K562 (cell line): Measurements from ENCODE around the gene CCT3. TPM values are rescaled to one million over a fixed set of nuclear protein-coding genes. Genes with fewer than 3 reads are reported as not detected.

Source experiments
- ARID1B ChIP-seq: fragments of 450-650 bp; IDR thresholded peaks from 2 replicates; pipeline ENCODE4 v1.6.1; 2016; ENCODE audit warnings: antibody characterized with exemption, mild to moderate bottlenecking, inconsistent platforms
- CBX5 ChIP-seq: IDR thresholded peaks from 2 replicates; pipeline ENCODE4 v1.6.1; 2014; ENCODE audit warnings: low read depth, borderline replicate concordance
- ETV6 ChIP-seq, 3 experiments: fragments of 150-350 bp in 1 of 3; sonication (generic) in 1 of 3; formaldehyde crosslinking in 1 of 3; IDR thresholded peaks; 2 replicates each; pipeline versions ENCODE4 v1.6.1 to v1.8.0; 2014 to 2022; ENCODE audit warnings: borderline replicate concordance in 2 of 3, low read depth in 2 of 3, antibody characterized with exemption in 1 of 3, low read length in 1 of 3, mild to moderate bottlenecking in 1 of 3, missing genetic modification reagents in 1 of 3
- FOSL1 ChIP-seq: fragments of 200-800 bp; sonication (Bioruptor generic); conservative IDR thresholded peaks from 2 replicates; pipeline ENCODE4 v1.6.1; 2016; ENCODE audit warnings: missing genetic modification characterization, missing compliant biosample characterization
- HNRNPK ChIP-seq: fragments of 200-400 bp; formaldehyde crosslinking; IDR thresholded peaks from one replicate; pipeline ENCODE4 v1.6.1; 2018; ENCODE audit warnings: mild to moderate bottlenecking, low read depth, low read length; ENCODE audit not compliant: poor library complexity, severe bottlenecking
- ILF3 ChIP-seq: fragments of 450-650 bp; IDR thresholded peaks from 2 replicates; pipeline ENCODE4 v1.6.1; 2018; ENCODE audit warnings: antibody characterized with exemption, mild to moderate bottlenecking, moderate library complexity, borderline replicate concordance
- NRF1 ChIP-seq, 2 experiments: fragments of 450-650 bp; IDR thresholded peaks in 1 of 2; conservative IDR thresholded peaks in 1 of 2; 2 replicates each; pipeline ENCODE4 v1.6.1; 2014; ENCODE audit warnings: mild to moderate bottlenecking in 2 of 2
- SMARCB1 ChIP-seq: IDR thresholded peaks from 2 replicates; pipeline ENCODE4 v1.6.1; 2011; ENCODE audit warnings: improper control_type of control experiment, low read depth; ENCODE audit not compliant: insufficient read length
- TEAD1 ChIP-seq, 2 experiments: fragments of 450-650 bp in 1 of 2; sonication (generic) in 1 of 2; formaldehyde crosslinking; IDR thresholded peaks; 2 replicates each; pipeline versions ENCODE4 v1.4.0 to v1.8.0; 2020 to 2022; ENCODE audit warnings: mild to moderate bottlenecking in 2 of 2, missing genetic modification reagents in 1 of 2
- TEAD4 ChIP-seq, 2 experiments: sonication (generic) in 1 of 2; formaldehyde crosslinking in 1 of 2; IDR thresholded peaks; 2 replicates each; pipeline versions ENCODE4 v1.6.1 to v1.8.0; 2012 to 2022; ENCODE audit warnings: borderline replicate concordance in 1 of 2, inconsistent platforms in 1 of 2, low read length in 1 of 2, mild to moderate bottlenecking in 1 of 2, missing genetic modification reagents in 1 of 2
- THRB ChIP-seq: fragments of 450-650 bp; formaldehyde crosslinking; conservative IDR thresholded peaks from 2 replicates; pipeline ENCODE4 v1.4.0; 2022; ENCODE audit warnings: mild to moderate bottlenecking, missing genetic modification characterization
- ZNF551 ChIP-seq: fragments of 250-450 bp; sonication (Bioruptor Pico); IDR thresholded peaks from 2 replicates; pipeline ENCODE4 v1.5.0; 2021; ENCODE audit warnings: mild to moderate bottlenecking, moderate library complexity
- ZNF75A ChIP-seq: fragments of 450-650 bp; formaldehyde crosslinking; IDR thresholded peaks from 2 replicates; pipeline ENCODE4 v1.4.0; 2020; ENCODE audit warnings: mild to moderate bottlenecking
- polyA plus RNA-seq, 8 experiments: library from polyadenylated mRNA; depleted of rRNA in 4 of 8; stranded (reverse) in 5 of 8; unstranded in 3 of 8; fragments of >200 nt; fragmentation: Nextera tagmentation in 2 of 8; fragmentation: Illumina TruSeq in 1 of 8; extraction: Ambion mirVana in 2 of 8; extraction: Trizol in 1 of 8; gene quantifications; 2 replicates each; pipeline versions ENCODE4 v1.2.1 to v1.2.3, GENCODE V29; 2011 to 2014; ENCODE audit warnings: inconsistent platforms in 1 of 8, missing spikeins in 1 of 8
- total RNA-seq, 7 experiments: library from RNA; depleted of rRNA in 6 of 7; stranded (reverse); fragments of >200 nt in 6 of 7; fragmentation: Illumina TruSeq in 2 of 7; extraction: Trizol in 2 of 7; gene quantifications; 2 replicates each; pipeline versions ENCODE4 v1.2.1 to v1.2.3, GENCODE V29; 2011 to 2021; ENCODE audit warnings: low replicate concordance in 1 of 7
- TF ChIP-seq, protein P1 (sequence below), 2 experiments: fragments of 450-650 bp; IDR thresholded peaks; 2 replicates each; pipeline ENCODE4 v1.6.1; 2018; ENCODE audit warnings: mild to moderate bottlenecking in 2 of 2, low read depth in 1 of 2; ENCODE audit not compliant: partially characterized antibody in 2 of 2
- TF ChIP-seq, protein P2 (sequence below): IDR thresholded peaks from 3 replicates; pipeline ENCODE4 v1.6.1; 2011; ENCODE audit warnings: borderline replicate concordance, mild to moderate bottlenecking, moderate library complexity; ENCODE audit not compliant: insufficient read length; ENCODE audit errors: extremely low read depth
- TF ChIP-seq, protein P3 (sequence below): sonication (generic); formaldehyde crosslinking; IDR thresholded peaks from 2 replicates; pipeline ENCODE4 v1.8.1; 2022; ENCODE audit warnings: missing genetic modification reagents

CCT3 gene
- total and polyA plus RNA-seq, 9 of the 15 experiments (the other 6 are each of a cell fraction or from before 2014, with no cell fraction given) = 475 to 1,167 (median 610) TPM

GRCh38 chr1:156337888-156338179, 258 bp downstream of the CCT3 start (continued):
- TF ChIP-seq, protein P1, sequence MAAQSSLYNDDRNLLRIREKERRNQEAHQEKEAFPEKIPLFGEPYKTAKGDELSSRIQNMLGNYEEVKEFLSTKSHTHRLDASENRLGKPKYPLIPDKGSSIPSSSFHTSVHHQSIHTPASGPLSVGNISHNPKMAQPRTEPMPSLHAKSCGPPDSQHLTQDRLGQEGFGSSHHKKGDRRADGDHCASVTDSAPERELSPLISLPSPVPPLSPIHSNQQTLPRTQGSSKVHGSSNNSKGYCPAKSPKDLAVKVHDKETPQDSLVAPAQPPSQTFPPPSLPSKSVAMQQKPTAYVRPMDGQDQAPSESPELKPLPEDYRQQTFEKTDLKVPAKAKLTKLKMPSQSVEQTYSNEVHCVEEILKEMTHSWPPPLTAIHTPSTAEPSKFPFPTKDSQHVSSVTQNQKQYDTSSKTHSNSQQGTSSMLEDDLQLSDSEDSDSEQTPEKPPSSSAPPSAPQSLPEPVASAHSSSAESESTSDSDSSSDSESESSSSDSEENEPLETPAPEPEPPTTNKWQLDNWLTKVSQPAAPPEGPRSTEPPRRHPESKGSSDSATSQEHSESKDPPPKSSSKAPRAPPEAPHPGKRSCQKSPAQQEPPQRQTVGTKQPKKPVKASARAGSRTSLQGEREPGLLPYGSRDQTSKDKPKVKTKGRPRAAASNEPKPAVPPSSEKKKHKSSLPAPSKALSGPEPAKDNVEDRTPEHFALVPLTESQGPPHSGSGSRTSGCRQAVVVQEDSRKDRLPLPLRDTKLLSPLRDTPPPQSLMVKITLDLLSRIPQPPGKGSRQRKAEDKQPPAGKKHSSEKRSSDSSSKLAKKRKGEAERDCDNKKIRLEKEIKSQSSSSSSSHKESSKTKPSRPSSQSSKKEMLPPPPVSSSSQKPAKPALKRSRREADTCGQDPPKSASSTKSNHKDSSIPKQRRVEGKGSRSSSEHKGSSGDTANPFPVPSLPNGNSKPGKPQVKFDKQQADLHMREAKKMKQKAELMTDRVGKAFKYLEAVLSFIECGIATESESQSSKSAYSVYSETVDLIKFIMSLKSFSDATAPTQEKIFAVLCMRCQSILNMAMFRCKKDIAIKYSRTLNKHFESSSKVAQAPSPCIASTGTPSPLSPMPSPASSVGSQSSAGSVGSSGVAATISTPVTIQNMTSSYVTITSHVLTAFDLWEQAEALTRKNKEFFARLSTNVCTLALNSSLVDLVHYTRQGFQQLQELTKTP (IDR thresholded peaks at IDR 0.05; ENCODE audit: low read depth in 1 of 2, partially characterized antibody in 2 of 2) = no peak
- TF ChIP-seq FOSL1 (tag) = no peak
- TF ChIP-seq CBX5 = no peak
- no peak for TF ChIP-seq ETV6 (IDR thresholded peaks at IDR 0.05; ENCODE audit: borderline replicate concordance in 1 of 2, low read depth in 2 of 2, low read length in 1 of 2)
- no peak for TF ChIP-seq ETV6 (CRISPR knock-in tag; IDR thresholded peaks at IDR 0.05; ENCODE audit: borderline replicate concordance)
- TF ChIP-seq, protein P2, sequence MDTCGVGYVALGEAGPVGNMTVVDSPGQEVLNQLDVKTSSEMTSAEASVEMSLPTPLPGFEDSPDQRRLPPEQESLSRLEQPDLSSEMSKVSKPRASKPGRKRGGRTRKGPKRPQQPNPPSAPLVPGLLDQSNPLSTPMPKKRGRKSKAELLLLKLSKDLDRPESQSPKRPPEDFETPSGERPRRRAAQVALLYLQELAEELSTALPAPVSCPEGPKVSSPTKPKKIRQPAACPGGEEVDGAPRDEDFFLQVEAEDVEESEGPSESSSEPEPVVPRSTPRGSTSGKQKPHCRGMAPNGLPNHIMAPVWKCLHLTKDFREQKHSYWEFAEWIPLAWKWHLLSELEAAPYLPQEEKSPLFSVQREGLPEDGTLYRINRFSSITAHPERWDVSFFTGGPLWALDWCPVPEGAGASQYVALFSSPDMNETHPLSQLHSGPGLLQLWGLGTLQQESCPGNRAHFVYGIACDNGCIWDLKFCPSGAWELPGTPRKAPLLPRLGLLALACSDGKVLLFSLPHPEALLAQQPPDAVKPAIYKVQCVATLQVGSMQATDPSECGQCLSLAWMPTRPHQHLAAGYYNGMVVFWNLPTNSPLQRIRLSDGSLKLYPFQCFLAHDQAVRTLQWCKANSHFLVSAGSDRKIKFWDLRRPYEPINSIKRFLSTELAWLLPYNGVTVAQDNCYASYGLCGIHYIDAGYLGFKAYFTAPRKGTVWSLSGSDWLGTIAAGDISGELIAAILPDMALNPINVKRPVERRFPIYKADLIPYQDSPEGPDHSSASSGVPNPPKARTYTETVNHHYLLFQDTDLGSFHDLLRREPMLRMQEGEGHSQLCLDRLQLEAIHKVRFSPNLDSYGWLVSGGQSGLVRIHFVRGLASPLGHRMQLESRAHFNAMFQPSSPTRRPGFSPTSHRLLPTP = no peak
- TF ChIP-seq ARID1B = no peak; the same call in 1 of the 2 replicates
- TF ChIP-seq ZNF551 (CRISPR knock-in tag) = no peak
- TF ChIP-seq, protein P3, sequence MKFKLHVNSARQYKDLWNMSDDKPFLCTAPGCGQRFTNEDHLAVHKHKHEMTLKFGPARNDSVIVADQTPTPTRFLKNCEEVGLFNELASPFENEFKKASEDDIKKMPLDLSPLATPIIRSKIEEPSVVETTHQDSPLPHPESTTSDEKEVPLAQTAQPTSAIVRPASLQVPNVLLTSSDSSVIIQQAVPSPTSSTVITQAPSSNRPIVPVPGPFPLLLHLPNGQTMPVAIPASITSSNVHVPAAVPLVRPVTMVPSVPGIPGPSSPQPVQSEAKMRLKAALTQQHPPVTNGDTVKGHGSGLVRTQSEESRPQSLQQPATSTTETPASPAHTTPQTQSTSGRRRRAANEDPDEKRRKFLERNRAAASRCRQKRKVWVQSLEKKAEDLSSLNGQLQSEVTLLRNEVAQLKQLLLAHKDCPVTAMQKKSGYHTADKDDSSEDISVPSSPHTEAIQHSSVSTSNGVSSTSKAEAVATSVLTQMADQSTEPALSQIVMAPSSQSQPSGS (CRISPR knock-in tag) = no peak
- 0 out of 2 replicates have a peak, but pooled peaks have one; percentile 19 for TF ChIP-seq TEAD4 (IDR thresholded peaks at IDR 0.05; ENCODE audit: low read length)
- no peak for TF ChIP-seq TEAD4 (CRISPR knock-in tag; IDR thresholded peaks at IDR 0.05; ENCODE audit: borderline replicate concordance)
- TF ChIP-seq ZNF75A (CRISPR knock-in tag) = no peak
- no peak for TF ChIP-seq SMARCB1
- TF ChIP-seq ILF3 = no peak
- peak; percentile 49; the same call in 1 of the 2 replicates for TF ChIP-seq THRB (CRISPR knock-in tag)
- TF ChIP-seq TEAD1 (CRISPR knock-in tag; IDR thresholded peaks at IDR 0.05) = 0 out of 4 replicates have a peak, but pooled peaks of 1 of the 2 experiments have one; percentile 25
- TF ChIP-seq HNRNPK = no peak
- TF ChIP-seq NRF1 (conservative IDR thresholded peaks at IDR 0.05 in 1 of 2, IDR thresholded peaks at IDR 0.05 in 1 of 2) = no peak
